ENCODE data around the gene PDK3. TPM values are rescaled to one million over a fixed set of nuclear protein-coding genes. Genes with fewer than 3 reads are reported as not detected.

PDK3 gene
- total and polyA plus RNA-seq, 2 experiments from 2014 or later = 5.8 to 7.0 TPM

DNA sequence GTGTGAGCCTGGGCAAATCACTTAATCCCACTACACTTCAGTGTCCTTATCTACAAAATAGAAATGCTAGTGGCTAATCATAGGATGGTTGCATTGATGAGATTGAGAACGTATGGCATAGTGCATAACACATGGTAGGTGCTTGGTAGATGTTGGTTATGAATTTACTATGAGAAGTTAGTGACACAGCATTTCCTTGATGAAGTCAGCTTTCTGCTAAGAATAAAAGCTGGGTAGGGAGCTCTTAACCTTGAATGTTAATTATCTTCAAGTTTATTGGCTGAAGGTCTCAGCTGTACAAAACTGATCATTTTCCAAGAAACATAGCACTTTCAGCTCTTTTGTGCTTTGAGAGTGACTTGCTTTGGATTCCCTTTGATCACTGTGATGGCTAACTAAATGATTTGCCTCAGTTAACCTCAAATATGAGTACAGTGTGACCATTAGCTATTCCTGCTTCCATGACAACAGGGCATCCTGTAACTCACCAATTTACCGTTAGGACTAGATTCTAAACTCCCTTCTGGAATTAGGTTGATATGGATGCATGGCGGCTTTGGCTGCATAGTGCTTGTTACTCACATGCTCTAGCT lies 17.8 kb downstream of the PDK3 start:
- no peak for DNase-seq
- Histone ChIP-seq H3F3A (ENCODE audit: insufficient read depth) (no peaks in the 10 kb centered on the region), H3K9me2 (ENCODE audit: insufficient read depth) (no peaks in the 10 kb centered on the region), H3K4me2 (ENCODE audit: unreplicated experiment) (no peak overlapping the region), H3K36me3 (ENCODE audit: low read depth) (no peaks in the 10 kb centered on the region), H3K27ac (no peak overlapping the region), H4K20me1 (ENCODE audit: insufficient read depth) (no peaks in the 10 kb centered on the region), H3K27me3 (replicated peaks; ENCODE audit: insufficient read depth) (no peaks in the 10 kb centered on the region), H3K79me2 (ENCODE audit: insufficient read depth) (no peaks in the 10 kb centered on the region), H3K4me3 (no peak overlapping the region), H3K9me3 (ENCODE audit: low read depth) (no peaks in the 10 kb centered on the region), H2AFZ (no peak overlapping the region), H3K9ac (no peak overlapping the region), H3K4me1 (ENCODE audit: insufficient read depth) (no peaks in the 10 kb centered on the region)
- 73 to 75% methylated on average over 3 of the region's 3 CpGs for WGBS, 2 experiments (ENCODE audit: low coverage in 1 of 2, low lambda C conversion rate in 2 of 2, missing lambda C conversion rate in 2 of 2)
- in situ Hi-C loops (cut with MboI) = no loop called here
- no peak for TF ChIP-seq EZH2 (IDR thresholded peaks at IDR 0.05; ENCODE audit: insufficient read depth, poor library complexity, severe bottlenecking)

DNA sequence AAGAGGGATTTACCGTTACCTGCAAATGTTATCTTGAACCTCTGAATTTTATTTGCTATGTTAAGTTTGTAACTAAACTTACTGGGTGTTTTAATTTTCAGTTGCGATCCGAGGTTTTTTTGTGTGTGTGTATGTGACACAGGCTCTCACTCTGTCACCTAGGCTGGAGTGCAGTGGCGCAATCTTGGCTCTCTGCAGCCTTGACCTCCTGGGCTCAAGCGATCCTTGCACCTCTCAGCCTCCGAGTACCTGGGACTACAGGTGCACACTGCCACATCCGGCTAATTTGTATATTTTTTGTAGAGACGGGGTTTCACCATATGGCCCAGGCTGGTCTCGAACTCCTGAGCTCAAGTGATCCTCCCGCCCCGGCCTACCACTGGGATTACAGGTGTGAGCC lies 18.5 kb downstream of the PDK3 start:
- no peaks in the 10 kb centered on the region for H3K9me2 ChIP-seq (ENCODE audit: insufficient read depth)
- H3K4me1 ChIP-seq (ENCODE audit: insufficient read depth) = no peaks in the 10 kb centered on the region
- no peaks in the 10 kb centered on the region for H3K9me3 ChIP-seq (ENCODE audit: low read depth)
- H3K79me2 ChIP-seq (ENCODE audit: insufficient read depth) = no peaks in the 10 kb centered on the region
- H4K20me1 ChIP-seq (ENCODE audit: insufficient read depth) = no peaks in the 10 kb centered on the region
- in situ Hi-C loops (cut with MboI) = no loop called here
- H3K27ac ChIP-seq = no peak overlapping the region
- no peaks in the 10 kb centered on the region for H3K36me3 ChIP-seq (ENCODE audit: low read depth)
- H3K4me2 ChIP-seq (ENCODE audit: unreplicated experiment) = no peak overlapping the region
- no peaks in the 10 kb centered on the region for H3F3A ChIP-seq (ENCODE audit: insufficient read depth)
- no peak overlapping the region for H3K4me3 ChIP-seq
- 96 to 100% methylated on average over 7 to 11 of the region's 11 CpGs for WGBS, 2 experiments (ENCODE audit: low coverage in 1 of 2, low lambda C conversion rate in 2 of 2, missing lambda C conversion rate in 2 of 2)
- TF ChIP-seq EZH2 (IDR thresholded peaks at IDR 0.05; ENCODE audit: insufficient read depth, poor library complexity, severe bottlenecking) = no peak
- no peak for TF ChIP-seq EZH2phosphoT487 (IDR thresholded peaks at IDR 0.05; ENCODE audit: insufficient read depth, low read depth)
- no peaks in the 10 kb centered on the region for H3K27me3 ChIP-seq (replicated peaks; ENCODE audit: insufficient read depth)
- DNase-seq = no peak
- H3K9ac ChIP-seq = no peak overlapping the region
- H2AFZ ChIP-seq = no peak overlapping the region

DNA sequence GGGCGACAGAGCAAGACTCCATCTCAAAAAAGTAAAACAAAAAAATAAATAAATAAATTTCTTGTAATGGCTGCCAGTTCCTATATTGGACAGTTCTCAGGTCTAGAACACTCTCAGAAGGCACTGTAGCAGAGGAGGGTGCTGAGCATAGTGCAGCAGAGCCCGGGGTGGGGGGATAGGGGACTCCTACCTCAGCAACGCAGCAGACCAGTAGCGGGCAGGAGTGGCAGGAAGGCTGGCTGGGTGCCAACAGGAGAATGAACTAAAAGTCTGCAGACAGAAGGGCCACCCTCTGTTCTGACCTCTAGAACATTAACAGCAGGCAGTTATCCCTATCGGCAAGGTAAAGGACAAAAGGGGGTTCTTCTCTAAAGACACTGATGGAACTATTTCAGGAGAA lies 20.2 kb downstream of the PDK3 start:
- in situ Hi-C loops (cut with MboI) = no loop called here
- no peak overlapping the region for H3K9ac ChIP-seq
- H3K9me2 ChIP-seq (ENCODE audit: insufficient read depth) = no peaks in the 10 kb centered on the region
- TF ChIP-seq EZH2phosphoT487 (IDR thresholded peaks at IDR 0.05; ENCODE audit: insufficient read depth, low read depth) (no peak), EZH2 (IDR thresholded peaks at IDR 0.05; ENCODE audit: insufficient read depth, poor library complexity, severe bottlenecking) (no peak)
- no peaks in the 10 kb centered on the region for H3K36me3 ChIP-seq (ENCODE audit: low read depth)
- no peaks in the 10 kb centered on the region for H3K27me3 ChIP-seq (replicated peaks; ENCODE audit: insufficient read depth)
- no peak overlapping the region for H3K4me2 ChIP-seq (ENCODE audit: unreplicated experiment)
- no peaks in the 10 kb centered on the region for H3F3A ChIP-seq (ENCODE audit: insufficient read depth)
- no peaks in the 10 kb centered on the region for H4K20me1 ChIP-seq (ENCODE audit: insufficient read depth)
- no peaks in the 10 kb centered on the region for H3K9me3 ChIP-seq (ENCODE audit: low read depth)
- no peak overlapping the region for H3K27ac ChIP-seq
- H3K4me3 ChIP-seq = no peak overlapping the region
- H3K4me1 ChIP-seq (ENCODE audit: insufficient read depth) = no peaks in the 10 kb centered on the region
- no peaks in the 10 kb centered on the region for H3K79me2 ChIP-seq (ENCODE audit: insufficient read depth)
- no peak for DNase-seq
- WGBS, 2 experiments (ENCODE audit: low coverage in 1 of 2, low lambda C conversion rate in 2 of 2, missing lambda C conversion rate in 2 of 2) = 80 to 83% methylated on average over 4 to 5 of the region's 5 CpGs
- no peak overlapping the region for H2AFZ ChIP-seq

DNA sequence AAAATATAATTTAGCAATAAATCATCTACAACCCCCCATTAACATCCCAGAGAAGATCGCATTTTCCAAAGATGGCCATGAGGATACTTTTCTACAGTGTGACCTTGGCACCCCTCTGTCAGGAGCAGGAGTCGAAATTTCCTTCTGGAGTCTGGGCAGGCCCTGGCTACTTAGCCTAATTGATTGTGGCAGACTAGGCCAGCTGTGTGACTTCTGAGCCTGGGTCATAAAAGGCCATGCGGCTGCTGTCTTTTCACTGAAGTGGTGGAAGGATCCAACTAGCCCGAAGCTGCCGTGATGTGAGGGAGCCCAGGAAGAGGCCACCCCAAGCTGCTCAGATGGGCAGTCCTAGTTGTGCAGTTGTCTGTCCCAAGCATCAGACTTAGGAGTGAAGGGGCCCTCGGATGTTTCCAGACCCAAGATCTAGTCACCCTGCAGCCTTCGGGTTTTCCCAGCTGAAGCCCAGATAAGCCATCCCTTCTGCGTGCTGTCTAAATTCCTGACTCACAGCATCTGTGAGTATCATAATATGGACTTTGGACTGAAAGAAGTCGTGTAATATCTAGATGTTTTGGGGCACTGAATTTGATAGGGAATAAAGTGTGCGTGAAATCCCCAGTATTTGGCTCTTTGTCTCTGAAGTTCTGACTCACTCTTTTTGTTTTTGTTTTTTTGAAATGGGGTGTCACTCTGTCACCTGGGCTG lies 21.0 kb downstream of the PDK3 start:
- no peak overlapping the region for H3K4me2 ChIP-seq (ENCODE audit: unreplicated experiment)
- 88% methylated on average over 9 to 10 of the region's 10 CpGs for WGBS, 2 experiments (ENCODE audit: low coverage in 1 of 2, low lambda C conversion rate in 2 of 2, missing lambda C conversion rate in 2 of 2)
- no peaks in the 10 kb centered on the region for H4K20me1 ChIP-seq (ENCODE audit: insufficient read depth)
- H3K36me3 ChIP-seq (ENCODE audit: low read depth) = no peaks in the 10 kb centered on the region
- in situ Hi-C loops (cut with MboI) = no loop called here
- no peaks in the 10 kb centered on the region for H3K9me2 ChIP-seq (ENCODE audit: insufficient read depth)
- no peaks in the 10 kb centered on the region for H3K4me1 ChIP-seq (ENCODE audit: insufficient read depth)
- no peaks in the 10 kb centered on the region for H3F3A ChIP-seq (ENCODE audit: insufficient read depth)
- H3K79me2 ChIP-seq (ENCODE audit: insufficient read depth) = no peaks in the 10 kb centered on the region
- H2AFZ ChIP-seq = no peak overlapping the region
- no peak overlapping the region for H3K4me3 ChIP-seq
- no peaks in the 10 kb centered on the region for H3K9me3 ChIP-seq (ENCODE audit: low read depth)
- no peak for DNase-seq
- no peak for TF ChIP-seq EZH2 (IDR thresholded peaks at IDR 0.05; ENCODE audit: insufficient read depth, poor library complexity, severe bottlenecking)
- no peak for TF ChIP-seq EZH2phosphoT487 (IDR thresholded peaks at IDR 0.05; ENCODE audit: insufficient read depth, low read depth)
- H3K9ac ChIP-seq = no peak overlapping the region
- no peaks in the 10 kb centered on the region for H3K27me3 ChIP-seq (replicated peaks; ENCODE audit: insufficient read depth)
- H3K27ac ChIP-seq = no peak overlapping the region

All from GM23248 (cell line).